Activated CD8-positive, alpha-beta memory T cell treated with anti-CD3 and anti-CD28 coated beads for 1 hour (primary cell): ENCODE data around the gene NFYA.

Experiments used
- DNase-seq, 2 donors: peaks; one replicate each; pipeline ENCODE4 v3.0.0-alpha.2; 2020; ENCODE audit warnings: low read depth in 1 of 2; ENCODE audit errors: extremely low read depth in 1 of 2

The NFYA gene

DNA sequence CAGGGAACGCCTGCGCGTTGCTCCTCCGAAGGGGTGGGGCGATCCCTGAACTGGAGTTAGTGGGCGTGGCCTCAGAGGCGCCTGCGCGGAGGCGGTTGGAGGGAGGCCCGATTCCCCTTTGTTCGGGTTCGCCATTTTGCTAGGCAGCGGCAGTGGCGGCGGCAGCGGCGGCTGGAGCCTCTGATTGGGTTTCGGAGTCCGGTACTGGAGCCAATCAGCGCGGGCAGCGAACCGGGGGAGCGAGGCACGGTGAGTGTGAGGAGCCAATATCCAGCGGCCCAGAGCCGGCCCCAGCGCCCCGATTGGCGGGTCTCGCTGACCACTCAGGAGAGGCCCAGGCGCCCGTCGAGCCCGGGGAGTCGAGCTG, at the start of gene NFYA:
TSS of gene NFYA (plus strand) at position 139 of the 367 bp plus-strand sequence. CDS start 6,116 bp downstream, outside the sequence.
- DNase-seq = peak; percentile 100

DNA sequence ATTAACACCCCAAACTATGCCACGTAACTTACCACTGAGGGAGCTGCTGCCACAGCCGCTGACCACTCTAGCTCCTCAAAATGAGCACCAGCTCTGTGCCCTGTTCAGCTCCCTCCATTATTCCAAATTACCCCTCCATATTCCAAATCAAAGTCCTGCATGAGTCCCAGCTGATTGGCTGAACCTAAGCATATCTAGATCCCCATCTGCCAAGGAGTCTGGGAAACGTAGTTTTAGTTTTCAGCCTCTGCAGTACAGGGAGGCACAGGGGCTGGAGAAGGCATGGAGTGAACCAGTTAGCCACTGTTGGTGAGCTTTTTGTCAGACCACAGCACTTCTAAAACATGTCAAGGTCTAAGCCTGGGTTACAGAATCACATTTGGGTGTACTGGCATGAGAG, 49.7 kb upstream of the NFYA start:
- no peak for DNase-seq

DNA sequence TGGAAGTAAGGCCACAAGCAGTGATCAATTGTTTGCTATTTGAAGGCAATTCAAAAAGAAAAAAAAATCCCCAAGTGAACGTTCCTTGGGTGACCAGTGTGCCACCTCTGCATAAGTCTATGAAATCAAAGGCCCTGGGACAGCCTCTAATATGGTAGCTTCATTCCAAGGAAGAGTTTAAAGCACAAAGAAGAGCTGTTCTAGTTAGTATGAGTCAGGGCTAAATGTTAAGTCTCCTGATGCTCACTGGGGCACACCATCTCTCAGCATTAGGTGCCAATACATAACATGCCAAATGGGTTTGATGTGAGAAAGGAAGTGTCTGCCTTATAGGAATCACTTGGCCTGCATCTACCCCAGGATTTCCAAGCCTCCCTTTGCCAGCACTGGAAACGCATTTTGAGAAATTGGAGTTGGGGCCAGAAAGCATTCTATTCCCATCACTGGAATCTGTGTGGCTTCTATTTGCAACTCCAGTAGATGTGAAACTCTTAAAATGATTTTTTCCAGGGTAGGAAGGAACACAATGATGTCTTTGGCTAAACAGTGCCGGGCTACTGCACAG, 46.7 kb upstream of the NFYA start:
- no peak for DNase-seq

DNA sequence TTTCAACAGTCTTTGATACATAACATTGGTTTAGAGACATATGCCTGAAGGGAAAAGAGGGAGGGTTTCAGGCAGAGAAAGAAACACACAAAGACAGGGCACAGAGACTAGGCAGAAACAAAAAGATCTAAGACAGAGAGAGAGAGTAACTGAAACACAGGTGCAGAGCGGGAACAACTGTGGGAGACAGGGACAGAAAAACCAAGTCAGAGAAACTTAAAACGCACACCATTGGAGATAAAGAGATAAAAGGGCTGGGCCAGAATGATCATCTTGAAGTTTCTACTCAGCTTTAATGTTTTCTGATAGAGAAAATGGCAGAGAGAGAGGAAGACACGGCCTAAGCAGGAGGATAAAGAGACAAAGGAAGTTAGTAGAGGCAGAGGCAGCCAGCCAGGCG, 45.5 kb upstream of the NFYA start:
- no peak for DNase-seq

DNA sequence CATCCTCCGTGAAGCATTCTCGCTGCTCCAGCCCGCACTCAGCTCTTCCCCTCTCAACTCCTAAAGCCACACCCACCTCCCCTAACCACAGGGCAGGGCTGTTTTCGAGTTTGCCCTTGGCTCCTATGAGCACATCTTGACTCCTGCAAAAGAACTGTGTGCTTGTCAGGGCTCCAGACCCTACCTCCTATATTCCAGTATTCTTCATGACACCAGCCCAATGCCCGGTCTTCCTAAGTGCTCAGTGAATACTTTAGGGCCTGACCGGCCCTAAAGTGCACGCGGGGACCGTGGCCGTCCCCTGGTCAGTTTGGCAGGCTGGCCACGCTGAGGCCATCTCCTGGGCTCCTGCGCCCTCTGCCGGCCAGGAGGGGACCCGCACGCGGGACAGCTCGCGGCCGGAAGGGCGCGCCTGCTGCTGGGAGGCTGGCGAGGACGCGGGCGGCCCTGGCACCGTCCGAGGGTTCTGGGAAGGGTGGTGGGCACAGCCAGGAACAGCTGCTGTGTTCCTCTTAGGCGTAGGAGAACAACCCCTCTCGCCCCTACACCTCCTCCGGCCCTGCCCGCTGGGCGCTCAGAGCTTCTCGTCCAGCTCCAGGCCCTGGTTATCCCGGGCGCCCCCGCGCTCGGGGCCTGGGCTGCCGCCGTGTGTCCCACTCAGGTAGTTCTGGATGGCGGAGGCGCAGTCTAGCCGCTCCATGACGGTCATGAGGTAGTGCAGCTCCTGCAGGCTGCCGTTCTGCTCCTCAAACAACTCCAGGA, 44.8 kb upstream of the NFYA start:
- peak in 1 of 2 donors; percentile 61 for DNase-seq

DNA sequence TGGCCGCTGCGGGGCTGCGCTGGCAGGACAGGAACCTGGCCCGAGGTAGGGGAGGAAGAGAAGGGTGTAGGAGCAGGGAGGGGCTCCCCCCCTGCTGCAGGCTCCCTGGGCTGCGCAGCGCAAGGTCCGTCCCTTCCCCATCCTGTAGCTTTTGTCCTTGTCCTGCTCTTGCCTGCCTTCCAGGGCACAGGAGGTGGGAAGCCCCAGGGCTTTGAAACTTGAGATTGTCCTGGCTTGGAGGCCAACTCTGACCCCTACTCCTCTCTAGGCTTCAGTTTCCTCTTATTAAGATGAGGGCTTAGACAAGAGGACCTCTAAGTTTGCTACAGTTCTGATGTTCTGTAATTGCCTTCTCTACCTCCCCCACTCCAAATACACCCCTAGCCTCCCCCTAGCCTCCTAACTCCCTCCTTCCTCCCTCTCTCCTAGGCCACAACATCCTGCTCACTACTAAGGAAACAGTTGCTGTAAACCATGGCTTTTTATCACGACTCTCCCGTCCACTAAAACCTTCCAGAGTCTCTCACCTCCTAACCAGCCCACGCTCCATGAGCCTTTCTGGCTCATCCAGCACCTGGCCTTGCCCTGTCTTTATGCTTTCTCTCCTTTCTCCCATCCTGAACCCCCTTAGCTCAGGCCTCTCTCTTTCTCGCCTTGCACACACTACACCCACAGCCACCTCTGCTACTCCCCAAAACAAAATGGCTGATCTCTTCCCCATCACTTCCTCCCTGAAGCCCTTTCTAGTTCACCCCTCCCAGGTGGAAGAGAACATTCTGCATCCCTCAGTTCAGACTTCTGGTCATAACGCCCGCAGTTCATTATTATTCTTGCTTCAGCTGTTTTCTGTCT, 44.0 kb upstream of the NFYA start:
- no peak for DNase-seq

DNA sequence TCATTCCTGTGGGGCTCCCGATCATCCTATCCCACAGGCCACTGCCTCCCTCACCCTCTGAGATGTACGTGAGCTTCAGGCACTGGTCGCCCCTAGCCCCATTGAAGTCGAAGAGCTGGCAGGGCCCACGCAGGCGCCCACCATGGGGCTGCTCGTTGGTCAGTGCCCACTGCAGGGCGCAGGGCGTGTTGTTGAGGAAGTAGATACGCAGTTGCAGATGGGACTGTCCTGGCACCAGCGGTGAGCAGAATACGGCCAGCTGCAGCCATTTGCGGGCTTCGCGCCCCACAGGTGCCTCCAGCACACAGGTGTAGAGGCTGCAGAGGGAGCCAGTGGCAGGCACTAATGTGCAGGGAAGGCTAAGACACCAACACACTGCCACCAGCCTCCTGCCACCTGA, 39.9 kb upstream of the NFYA start:
- no peak for DNase-seq

DNA sequence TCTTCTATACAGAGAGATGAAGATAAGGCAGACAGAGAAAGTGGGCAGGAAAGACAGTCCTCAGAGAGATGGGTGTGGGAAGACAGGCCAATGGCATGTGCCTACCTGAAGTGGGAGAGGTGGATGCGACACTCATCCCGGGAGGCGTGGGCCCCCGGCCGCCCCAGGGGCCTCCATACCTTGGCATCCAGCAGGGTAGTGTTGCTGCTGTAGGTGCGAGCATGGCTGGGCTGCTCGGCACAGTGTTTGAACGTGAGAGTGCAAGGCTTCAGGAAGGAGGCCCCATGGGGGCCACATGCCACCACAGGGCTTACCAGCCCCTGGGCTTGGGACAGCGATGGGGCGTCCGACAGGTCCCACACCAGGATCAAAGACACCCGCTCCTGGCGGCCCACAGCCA, 39.0 kb upstream of the NFYA start:
- no peak for DNase-seq

DNA sequence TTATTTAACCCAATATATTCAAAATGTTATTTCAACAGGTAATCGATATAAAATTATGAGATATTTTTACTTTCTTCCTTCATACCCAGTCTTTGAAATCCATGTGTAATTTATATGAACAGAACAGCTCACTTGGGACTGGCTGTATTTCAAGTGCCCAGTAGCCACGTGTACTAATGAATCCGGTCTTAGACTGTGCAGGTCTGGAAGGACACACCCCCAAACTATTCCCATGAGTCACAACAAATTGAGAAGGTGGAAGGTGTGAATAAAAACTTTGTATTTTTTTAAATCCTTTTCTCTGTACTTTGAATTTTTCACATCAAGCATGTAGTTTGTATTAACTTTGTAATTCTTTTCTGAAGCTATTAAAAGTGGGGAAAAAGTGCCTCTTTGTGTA, 36.6 kb upstream of the NFYA start:
- no peak for DNase-seq

DNA sequence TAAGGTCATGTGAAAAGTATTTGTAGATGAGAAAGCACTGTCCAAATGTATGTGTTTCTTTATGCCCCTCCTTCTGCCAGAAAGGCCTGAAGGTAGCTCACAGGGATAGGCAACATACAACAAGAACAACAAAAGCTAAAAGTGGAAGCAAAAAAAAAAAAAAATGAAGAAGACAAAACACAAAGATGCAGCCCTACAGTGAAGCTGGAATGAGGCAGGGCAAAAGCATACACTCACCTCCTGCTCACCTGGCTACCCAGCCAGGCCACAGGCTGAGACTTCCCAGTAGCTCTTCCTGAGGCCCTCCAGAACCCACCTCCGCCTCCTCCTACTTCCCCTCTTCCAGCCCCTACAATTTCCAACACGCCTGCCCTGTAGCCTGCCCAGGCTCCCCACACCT, 36.2 kb upstream of the NFYA start:
- no peak for DNase-seq

DNA sequence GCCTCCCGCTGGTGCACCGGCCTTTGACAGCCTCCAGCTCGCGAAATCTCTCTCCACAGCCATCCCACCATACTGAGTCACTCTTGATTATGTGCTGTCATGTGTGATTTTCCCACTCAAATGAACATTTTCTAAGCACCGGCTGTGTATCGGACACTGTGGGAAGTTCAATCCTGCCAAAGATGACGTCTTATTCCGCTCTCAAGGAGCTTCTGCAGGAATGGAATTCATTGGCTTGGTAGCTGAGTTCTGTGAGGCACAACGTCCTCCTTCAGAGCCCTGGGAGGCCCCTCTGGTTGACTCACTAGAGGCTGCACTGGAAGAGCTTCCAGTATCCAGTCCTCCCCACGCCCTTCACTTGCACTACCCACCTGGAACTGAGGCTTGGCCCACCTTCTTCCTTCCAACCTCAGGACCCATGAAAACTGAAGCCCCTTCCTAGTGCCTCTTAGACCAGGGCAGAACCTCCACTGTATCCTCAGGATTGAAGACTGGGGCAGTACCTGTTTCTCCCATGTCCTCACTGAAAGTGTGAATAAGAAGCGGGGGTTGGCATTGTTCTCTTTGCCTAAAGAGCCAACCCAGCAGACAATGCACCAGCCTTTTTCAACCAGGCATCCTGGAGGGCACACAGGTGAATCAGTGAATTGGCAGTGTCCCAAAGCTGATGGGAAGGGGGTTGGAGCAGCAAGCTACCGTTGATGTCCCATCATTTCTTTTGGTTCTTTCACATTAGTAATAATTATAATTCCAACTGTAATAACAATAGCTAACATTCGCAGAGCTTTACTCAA, 35.5 kb upstream of the NFYA start:
- DNase-seq = no peak

DNA sequence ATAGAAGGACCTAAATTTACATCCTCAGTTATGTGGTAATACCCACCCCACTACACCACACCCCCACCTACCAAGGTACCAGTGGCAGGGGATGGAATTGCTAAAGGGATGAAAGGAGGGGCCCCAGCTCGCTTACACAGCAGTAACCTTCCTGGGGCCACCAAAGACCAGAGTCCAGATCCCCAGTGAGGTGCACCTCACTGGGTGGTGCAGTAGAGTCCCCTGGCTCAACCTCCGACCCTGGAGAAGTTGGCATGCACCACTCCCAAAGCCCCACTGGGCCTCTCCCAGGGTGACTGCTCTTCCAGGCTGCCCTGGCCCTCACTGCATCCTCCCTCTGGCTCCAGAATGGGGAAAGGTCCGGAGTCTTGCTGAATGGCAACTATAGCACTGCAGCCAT, 34.6 kb upstream of the NFYA start:
- no peak for DNase-seq

DNA sequence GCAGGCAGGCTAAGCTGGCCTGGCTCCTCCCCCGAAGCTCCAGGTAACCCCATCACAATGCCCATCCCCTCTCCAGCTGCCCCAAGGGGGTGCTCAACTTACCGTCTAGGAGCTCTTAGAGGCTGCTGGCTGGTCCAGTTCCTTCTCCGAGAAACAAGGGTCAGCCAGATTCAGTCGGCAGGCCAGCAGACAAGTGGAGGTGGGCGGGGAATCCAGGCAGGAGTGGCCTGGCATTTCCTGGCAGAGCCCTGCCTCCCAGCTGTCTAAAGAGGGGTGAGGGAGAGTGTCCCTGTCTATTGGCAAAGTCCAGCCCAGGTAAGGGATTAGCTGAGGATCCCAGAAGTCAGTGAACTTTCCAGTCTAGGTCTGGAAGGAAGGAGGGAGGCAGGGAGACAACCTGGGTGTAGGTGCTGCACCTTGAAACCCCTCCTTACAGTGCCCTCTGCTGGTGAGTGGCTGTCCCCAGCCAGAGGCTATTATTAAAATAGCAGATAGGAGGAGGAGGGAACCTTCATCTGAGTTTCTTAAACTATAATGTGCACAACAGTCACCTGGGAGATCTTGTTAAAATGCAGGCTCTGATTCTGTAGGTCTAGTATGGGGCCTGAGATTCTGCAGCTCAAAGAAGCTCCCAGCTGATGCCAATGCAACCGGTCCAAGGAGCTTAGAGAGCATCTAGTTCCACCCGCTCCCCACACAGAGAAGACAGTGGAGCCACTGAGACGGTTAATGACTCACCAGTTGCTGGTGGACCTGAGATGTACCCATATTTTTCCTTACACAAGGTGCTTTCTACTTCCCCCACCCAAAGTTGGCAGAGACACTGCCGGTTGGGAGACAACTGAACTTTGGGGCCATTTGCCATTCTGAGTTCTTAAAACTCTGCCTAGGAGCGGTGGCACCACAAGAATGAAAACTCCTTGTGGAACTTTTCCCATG, 33.4 kb upstream of the NFYA start, which contains the start of gene UNC5CL:
TSS of gene UNC5CL (minus strand) at position 162 of the 939 bp plus-strand sequence. CDS start 4,147 bp downstream, outside the sequence.
- peak in 1 of 2 donors; percentile 27 for DNase-seq

DNA sequence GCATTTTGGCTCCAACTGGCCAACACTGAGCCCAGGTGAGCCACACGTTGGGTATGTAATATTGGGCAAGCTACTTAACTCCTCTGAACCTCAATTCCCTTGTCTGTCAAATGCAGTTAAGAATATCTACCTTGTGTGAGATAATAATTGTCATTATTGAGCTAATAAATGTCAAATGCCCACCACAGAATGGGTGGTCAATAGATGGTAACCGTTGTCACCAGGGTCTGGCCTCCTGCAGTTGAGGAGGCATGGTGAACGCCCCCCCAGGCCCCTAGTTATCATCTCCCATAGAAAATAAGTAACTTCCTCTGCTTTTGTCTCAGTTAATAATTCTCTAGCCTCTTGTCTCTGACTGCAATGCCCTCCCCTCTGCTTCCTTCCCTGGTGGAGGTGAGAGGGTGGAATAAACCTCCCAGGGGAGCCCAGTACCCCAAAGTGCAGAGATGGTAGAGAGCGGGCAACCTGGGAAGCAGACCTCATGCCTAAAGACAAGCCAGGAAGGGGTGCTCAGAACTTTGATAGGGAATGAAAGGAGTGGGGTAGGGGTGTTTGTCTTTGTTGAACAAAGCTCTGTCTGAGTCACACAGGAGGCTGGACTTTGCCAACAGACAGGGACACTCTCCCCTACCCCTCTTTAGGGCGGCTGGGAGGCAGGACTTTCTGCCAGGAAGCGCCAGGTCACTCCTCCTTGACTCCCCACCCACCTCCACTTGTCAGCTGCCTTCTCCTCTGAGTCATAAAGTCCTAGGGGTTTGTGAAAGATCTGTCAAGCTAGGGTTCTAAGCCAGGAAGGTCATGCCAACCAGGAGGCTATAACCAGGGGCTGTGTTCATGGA, 32.5 kb upstream of the NFYA start:
- DNase-seq = no peak

DNA sequence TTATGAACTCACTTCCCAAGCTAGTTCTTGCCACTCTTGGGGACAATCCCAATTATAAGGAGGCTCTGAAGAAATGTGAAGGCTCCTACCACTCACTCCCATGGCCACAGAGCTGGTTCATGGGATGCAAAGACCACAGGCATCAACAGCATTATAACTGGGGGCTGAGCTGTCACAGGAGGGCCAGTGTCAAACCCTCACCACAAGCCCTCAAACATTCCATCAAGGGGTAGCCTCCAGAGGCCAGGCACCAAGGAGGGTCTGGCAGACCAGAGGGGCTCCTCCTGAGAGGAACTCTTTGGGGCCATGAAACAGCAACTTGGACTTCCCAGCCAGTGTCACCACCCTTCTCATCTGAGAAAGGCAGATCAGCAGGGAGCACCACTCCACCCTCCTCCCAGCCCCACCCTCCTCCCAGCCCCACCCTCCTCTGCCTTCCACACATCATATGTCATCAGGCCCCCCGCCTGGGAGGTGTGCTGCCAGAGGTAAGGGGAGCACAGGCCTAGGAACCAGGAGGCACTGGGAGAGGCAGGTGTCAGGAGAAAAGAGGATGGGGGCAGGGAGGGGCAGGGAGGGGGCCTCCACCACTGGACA, 31.7 kb upstream of the NFYA start:
- DNase-seq = no peak

DNA sequence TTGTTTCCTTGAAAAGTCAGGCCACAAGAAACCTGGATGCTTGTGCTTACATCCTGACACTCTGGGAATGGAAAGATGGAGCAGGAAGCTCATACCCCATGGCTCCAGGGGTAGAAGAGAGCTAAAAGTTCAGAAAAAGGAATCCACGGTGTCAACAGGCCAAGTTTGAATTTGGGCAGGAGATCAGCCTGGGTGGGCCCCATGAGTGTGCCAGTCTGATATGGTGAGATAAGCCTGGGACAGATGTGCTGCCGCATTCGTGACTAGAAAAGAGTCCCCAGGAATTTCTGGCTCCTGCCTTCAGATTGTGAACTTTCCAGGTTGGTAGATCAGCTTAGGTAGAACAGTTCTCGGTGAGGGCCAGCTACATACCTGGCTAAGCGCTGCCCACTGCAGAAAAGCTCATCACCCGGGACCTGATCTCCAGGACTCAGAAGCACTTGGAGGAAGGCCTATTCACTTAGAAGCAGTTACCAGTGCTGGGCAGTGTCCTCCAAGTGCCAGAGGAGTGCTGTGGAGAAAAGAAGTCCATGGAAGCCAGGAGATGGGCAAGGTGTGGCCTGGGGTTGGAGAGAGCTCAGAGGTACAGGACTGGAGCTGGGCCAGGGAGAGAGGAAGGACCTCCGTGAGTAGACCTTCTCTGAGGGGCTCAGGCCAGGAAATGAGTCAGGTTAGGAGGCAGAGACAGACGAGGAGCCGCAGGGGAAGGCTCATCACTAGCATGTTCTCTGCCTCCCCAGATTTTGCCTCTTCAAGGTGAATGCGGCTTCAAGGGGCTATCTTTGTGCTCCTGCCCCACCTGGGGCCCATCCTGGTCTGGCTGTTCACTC, 30.3 kb upstream of the NFYA start, which contains the start of gene TSPO2:
TSS of gene TSPO2 (plus strand) at position 242 of the 830 bp plus-strand sequence. CDS start at position 761, 519 bp downstream.
- DNase-seq = no peak

DNA sequence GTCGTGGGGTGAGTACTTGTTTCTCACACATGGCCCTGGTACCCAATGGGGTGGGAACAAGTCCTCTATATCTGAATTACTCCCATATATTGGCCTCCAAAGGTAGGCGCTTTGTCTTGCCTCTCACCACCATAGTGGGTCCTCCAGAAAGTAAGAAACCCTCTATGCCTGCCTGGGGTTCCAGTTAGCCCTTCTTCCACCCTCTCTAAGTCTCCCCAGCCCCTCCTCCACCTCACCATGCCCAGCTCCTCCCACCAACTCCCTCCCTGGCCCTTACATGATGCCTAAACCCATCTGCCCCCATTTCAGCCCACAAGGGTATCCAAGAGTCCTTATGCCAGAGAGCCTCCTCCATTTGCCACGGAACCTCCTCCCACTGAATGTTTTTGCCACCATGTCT, 29.6 kb upstream of the NFYA start:
- no peak for DNase-seq

DNA sequence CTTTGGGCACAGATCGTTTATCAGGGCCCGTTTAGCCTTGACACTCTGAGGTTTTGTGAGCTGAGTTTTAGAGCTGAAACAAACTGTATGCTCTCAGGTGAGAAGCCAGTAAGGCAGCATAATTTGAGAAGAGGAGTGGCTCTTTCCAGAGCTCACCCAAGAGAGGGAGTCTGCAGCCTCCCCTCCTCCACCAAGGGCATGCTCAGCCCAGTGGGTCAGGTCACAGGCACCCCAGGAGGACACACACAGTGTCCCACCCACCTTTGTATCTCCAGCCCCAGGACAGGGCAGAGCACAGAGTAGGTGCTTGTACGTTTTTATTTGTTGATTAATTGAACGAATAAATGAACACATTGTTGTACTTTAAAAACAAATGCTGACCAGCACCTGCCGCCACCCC, 27.1 kb upstream of the NFYA start:
- no peak for DNase-seq
